ENCODE data around the gene SERP2.
"Not testable (repeated sequence)": the region's sequence is repeated elsewhere in the genome, so short reads cannot be mapped to it uniquely, and the experiment has no call there.

The SERP2 gene

GRCh38 chr13:44373601-44374347, at the start of gene SERP2:
Gene SERP2, plus strand, starts transcription at chr13:44373824. Its CDS starts 202 bp downstream, at chr13:44374026.
- DNase-seq (ENCODE audit: low spot score) = no peak

- DNase-seq (ENCODE audit: low spot score) = no peak
Observed at GRCh38 chr13:44326961-44327360, 46.7 kb upstream of the SERP2 start.

- not testable (repeated sequence) for DNase-seq (ENCODE audit: low spot score)
Observed at GRCh38 chr13:44329041-44329440, 44.6 kb upstream of the SERP2 start.

- no peak for DNase-seq (ENCODE audit: low spot score)
Observed at GRCh38 chr13:44329909-44330545, 43.6 kb upstream of the SERP2 start.

- no peak for DNase-seq (ENCODE audit: low spot score)
Observed at GRCh38 chr13:44331446-44331845, 42.2 kb upstream of the SERP2 start.

- DNase-seq (ENCODE audit: low spot score) = no peak
Observed at GRCh38 chr13:44331912-44332851, 41.4 kb upstream of the SERP2 start.

GRCh38 chr13:44333950-44334655, 39.5 kb upstream of the SERP2 start:
- no peak for DNase-seq (ENCODE audit: low spot score)

GRCh38 chr13:44334751-44335150, 38.9 kb upstream of the SERP2 start:
- peak; percentile 29 for DNase-seq (ENCODE audit: low spot score)

GRCh38 chr13:44336934-44337333, 36.7 kb upstream of the SERP2 start:
- DNase-seq (ENCODE audit: low spot score) = no peak

GRCh38 chr13:44337581-44337980, 36.0 kb upstream of the SERP2 start:
- DNase-seq (ENCODE audit: low spot score) = no peak

- no peak for DNase-seq (ENCODE audit: low spot score)
Observed at GRCh38 chr13:44340508-44340907, 33.1 kb upstream of the SERP2 start.

GRCh38 chr13:44342741-44343140, 30.9 kb upstream of the SERP2 start:
- DNase-seq (ENCODE audit: low spot score) = no peak

- no peak for DNase-seq (ENCODE audit: low spot score)
Observed at GRCh38 chr13:44346534-44346933, 27.1 kb upstream of the SERP2 start.

GRCh38 chr13:44347301-44347700, 26.3 kb upstream of the SERP2 start:
- DNase-seq (ENCODE audit: low spot score) = no peak

GRCh38 chr13:44347949-44348348, 25.7 kb upstream of the SERP2 start:
- DNase-seq (ENCODE audit: low spot score) = no peak

- DNase-seq (ENCODE audit: low spot score) = no peak
Observed at GRCh38 chr13:44350775-44351504, 22.7 kb upstream of the SERP2 start.

- DNase-seq (ENCODE audit: low spot score) = no peak
Observed at GRCh38 chr13:44351505-44351854, 22.1 kb upstream of the SERP2 start.

GRCh38 chr13:44352202-44352601, 21.4 kb upstream of the SERP2 start:
- DNase-seq (ENCODE audit: low spot score) = no peak

GRCh38 chr13:44352671-44353070, 21.0 kb upstream of the SERP2 start:
- DNase-seq (ENCODE audit: low spot score) = no peak

- no peak for DNase-seq (ENCODE audit: low spot score)
Observed at GRCh38 chr13:44354331-44354730, 19.3 kb upstream of the SERP2 start.

GRCh38 chr13:44354884-44355283, 18.7 kb upstream of the SERP2 start:
- no peak for DNase-seq (ENCODE audit: low spot score)

Measured in hematopoietic multipotent progenitor cell treated with erythropoietin and hydrocortisone succinate and interleukin-3 and kit ligand, for 17 days (in vitro differentiated cells).